ENCODE data around the gene OAF. TPM values are rescaled to one million over a fixed set of nuclear protein-coding genes. Genes with fewer than 3 reads are reported as not detected.
"Not testable (repeated sequence)": the region's sequence is repeated elsewhere in the genome, so short reads cannot be mapped to it uniquely, and the experiment has no call there.

Gene OAF
- total RNA-seq, 1 donor from 2014 or later = 25.7 TPM

DNA sequence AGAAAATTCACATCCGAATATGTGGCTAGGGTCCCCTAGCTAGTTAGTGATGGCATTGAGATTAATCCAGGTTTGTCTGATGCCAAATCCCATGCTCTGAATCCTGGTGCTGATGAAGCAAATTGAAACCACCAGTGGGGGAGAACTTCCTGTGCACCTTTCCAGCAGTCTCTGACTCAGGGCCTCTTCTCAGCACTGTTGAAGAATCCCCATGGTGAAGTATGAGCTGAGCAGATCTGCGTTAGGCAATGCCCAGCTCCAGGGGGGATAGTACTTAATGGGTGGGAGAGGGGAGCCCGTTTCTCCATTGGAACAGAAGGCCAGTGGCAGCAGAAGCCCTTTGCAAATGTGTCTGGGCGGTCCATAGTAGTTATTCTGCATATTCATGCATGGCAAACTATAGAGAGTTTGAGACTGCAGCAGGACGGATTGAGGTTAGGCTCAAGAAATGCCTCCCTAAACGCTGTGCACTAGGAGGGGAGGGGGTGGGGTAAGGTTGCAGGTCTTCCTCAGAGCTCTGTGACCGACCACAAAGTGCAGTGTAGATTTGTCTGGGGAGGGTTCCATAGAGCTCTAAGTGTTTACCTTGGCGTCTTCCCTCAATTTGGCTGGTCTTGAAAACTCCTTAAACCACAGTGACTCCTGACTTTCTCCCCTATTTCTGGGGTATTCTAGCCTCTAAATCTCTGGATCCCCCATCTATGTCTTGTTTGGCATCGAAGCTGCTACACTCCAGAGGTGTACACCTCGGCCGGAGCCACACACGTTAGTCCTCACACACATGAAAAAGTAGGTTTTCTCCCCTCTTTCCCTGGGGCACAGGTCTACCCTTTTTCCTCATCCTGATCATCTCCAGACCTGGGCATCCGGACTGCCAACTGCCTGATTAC is 33.9 kb downstream of the OAF start:
- no peak for DNase-seq

GRCh38 chr11:120245434-120245833 is 34.6 kb downstream of the OAF start:
- DNase-seq = no peak

- peak; percentile 44 for DNase-seq
Measured at GRCh38 chr11:120248551-120249278, 37.9 kb downstream of the OAF start.

DNA sequence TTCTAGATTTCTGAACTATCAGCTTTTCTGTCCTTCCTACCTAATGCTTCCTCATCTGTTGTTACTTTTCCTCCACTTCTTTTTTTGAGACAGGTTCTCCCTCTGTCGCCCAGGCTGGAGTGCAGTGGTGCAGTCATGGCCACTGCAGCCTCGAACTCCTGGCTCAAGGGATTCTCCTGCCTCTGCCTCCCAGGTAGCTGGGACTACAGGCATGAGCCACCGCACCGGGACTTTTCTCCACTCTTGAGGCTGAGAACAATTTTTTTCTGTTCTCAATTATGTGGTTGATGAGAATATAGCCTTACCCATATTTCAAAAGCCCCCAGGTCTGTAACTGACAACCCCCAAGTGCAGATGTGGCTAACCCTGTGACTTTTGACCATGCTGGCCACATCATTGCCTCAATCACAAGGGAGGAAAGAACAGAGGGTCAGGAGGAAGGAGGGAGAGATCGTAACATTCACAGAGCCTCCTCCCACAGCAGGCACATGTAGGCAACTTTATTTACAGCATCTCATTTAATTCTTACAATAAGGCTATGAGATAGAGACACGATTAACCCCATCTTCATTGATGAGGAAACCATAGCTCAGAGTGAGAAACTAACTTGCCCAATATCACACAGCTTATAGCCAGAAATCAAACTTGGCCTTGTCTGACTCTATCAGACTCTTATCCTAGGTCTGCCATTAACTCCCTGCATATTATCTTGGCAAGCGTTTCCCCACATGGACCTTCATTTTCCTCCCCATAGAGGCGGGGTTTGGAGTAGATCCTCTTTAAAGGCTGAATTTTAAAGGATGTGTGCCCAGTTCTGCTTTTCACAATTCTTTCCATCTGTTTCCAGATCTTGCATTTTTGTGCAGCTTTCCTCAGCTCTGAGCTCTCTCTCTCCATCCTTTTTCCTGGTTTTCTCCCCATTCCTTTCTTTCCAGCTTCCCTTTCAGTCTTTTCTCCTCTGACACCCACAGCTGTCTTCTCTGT is 38.7 kb downstream of the OAF start:
- DNase-seq = no peak

DNA sequence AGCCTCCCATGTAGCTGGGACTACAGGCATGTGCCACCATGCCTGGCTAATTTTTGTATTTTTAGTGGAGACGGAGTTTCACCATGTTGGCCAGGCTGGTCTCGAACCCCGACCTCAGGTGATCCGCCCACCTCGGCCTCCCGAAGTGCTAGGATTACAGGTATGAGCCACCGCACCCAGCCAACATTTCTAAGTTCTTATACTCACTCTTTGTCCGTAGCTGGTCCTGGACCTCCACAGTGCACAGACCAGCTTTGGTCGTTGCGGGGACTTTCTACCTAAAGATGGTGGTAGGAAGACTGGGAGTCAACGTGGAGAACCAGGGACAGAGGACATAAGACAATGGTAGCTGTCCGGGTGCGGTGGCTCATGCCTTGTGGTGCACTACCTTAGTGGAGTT is 42.5 kb downstream of the OAF start:
- DNase-seq = not testable (repeated sequence)

GRCh38 chr11:120254788-120255518 is 44.1 kb downstream of the OAF start:
- DNase-seq = no peak

DNA sequence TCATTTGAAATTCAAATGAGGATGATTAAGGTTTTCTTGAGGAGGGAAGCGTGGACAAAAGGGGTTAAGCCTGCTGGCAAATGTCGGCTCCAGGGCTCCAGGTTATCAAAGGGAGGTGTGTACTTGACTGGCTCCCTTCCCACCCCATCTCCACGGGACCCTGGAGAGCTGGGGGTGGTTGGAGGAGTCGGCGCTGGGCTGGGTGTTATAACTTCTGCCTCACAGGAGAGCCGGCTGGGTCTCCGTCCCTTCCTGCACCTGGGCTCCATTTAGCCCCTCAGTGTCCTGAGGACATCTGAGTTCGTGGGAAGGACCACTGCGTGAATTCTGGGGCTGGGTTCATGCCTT is 44.7 kb downstream of the OAF start:
- DNase-seq = no peak

- no peak for DNase-seq
Measured at GRCh38 chr11:120256178-120256577, 45.3 kb downstream of the OAF start.

- DNase-seq = no peak
Measured at GRCh38 chr11:120256779-120257178, 45.9 kb downstream of the OAF start.

- DNase-seq = no peak
Measured at GRCh38 chr11:120257346-120257745, 46.5 kb downstream of the OAF start.

- no peak for DNase-seq
Measured at GRCh38 chr11:120258661-120259060, 47.8 kb downstream of the OAF start.

DNA sequence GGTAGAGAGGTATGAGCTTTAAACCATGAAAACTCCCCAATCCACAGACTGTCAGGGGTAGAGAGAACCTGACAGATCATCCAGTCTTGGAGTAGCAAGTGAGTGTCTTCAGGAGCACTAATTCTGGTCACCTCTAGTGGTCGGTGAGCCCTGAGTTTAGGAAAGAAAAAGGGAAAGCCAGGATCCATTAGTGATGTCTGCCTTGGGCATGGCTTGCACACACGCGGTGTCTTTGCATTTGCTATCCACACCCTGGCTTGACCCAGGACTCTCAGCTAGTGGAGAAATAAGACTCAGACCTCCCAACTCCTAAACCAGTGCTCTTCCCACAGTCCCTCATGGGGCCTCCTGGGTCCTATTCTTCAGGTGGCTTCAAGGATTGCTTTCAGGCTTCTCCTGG is 48.4 kb downstream of the OAF start:
- DNase-seq = no peak

DNA sequence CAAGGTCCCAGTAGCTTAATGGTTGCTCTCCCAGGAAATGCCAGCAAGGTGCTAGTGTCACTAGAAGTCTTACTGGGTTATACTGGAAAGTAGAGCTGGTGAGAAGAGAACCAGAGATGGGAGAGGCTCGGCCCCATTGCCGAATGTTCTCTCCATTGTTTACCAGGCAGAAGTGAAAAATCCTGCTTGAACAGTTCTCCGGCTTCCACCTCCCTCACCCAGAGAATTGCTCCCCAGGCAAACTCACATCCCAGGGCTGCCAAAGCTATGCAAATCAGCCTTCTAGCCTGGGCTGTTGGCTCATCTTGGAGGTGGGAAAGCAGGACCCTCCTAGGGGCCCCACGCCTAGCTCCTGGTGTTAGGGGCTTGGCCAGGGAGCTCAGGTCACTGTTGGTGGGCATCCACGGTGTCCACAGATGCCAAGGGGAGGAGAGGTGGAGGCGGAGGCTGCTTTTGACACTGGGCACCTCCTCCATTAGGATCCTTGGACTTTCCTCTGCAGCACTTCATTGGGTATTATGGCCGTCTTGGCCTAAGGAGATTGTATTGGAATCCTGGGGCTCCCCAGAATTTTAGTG is 49.2 kb downstream of the OAF start:
- DNase-seq = no peak

GRCh38 chr11:120260616-120261015 is 49.8 kb downstream of the OAF start:
- DNase-seq = no peak

DNA sequence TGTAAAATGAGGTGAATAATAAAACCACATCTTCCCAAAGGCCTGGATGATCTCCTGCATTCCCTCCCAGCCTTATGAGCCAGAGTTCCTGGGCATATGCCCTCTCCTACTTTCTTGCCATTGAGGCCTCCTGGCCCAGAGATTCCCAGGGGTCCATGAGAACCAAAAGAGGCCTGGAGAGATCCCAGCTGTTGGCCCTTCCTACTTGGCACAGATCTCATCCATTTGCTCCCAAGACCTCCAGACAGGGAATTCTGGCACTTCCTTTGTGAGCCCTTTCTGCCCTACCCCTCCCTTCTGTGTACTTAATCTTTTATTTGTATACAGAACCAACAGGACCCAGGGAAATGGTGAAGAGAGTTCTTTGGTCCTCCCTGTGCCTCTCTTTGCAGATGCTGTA is 50.5 kb downstream of the OAF start:
- DNase-seq = no peak

GRCh38 chr11:120261931-120262330 is 51.1 kb downstream of the OAF start:
- DNase-seq = no peak

- DNase-seq = no peak
Measured at GRCh38 chr11:120267319-120267718, 56.5 kb downstream of the OAF start.

GRCh38 chr11:120268686-120269085 is 57.9 kb downstream of the OAF start:
- no peak for DNase-seq

DNA sequence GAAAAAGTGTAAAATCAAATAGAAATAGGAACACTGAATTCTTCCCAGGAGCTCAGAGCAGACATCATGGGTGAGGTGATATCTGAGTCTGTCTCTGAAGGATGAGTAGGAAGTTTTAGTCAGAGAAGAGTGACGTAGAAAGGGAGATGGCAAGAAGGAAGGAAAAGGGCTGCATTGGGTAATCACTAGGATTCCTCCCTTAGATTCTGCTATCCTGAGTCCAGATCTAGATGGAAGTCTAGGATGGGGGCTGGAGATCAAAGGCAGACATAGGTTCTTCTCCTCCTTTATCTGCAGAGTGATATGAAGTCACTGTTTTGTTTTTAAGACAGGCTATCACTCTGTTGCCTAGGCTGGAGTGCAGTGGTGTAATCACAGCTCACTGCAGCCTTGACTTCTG is 59.6 kb downstream of the OAF start:
- DNase-seq = no peak

GRCh38 chr11:120271672-120272071 is 60.8 kb downstream of the OAF start:
- no peak for DNase-seq

DNA sequence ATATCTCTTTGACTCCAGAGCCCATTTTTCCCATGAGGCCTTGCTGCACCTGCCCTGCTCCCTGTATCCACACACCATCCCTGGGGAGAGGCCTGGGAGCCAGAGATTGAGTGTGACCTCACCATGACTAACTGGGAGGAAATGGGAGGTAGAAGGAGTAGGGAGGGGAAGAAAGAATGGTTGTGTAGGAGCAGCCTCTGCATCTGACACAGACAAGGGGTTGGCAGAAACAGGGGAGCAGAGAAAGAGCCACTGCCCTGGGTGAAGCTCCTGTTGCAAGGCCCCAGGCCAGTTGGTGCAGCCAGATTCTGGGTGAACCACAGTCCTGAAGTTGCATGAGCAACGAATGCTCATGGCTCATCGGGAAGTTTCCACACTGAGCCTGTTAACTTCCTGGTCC is 61.5 kb downstream of the OAF start:
- peak; percentile 27 for DNase-seq

GRCh38 chr11:120273432-120273831 is 62.6 kb downstream of the OAF start:
- no peak for DNase-seq
